MM.1S (cell line): ENCODE data around the gene LBX2.

ENCODE experiments used
- DNase-seq: peaks from one replicate; pipeline ENCODE4 v3.0.0-alpha.2; 2015
- H2AFZ ChIP-seq: fragments of 300-600 bp; sonication (generic); 2 replicates; pipeline ENCODE4 v1.6.0; 2016; ENCODE audit warnings: antibody characterized with exemption, low read length
- H3F3A ChIP-seq: fragments of 300-600 bp; sonication (generic); 2 replicates; pipeline ENCODE4 v1.6.1; 2016; ENCODE audit warnings: mild to moderate bottlenecking, antibody characterized with exemption, low read length, moderate library complexity, mixed read lengths; ENCODE audit not compliant: insufficient read depth
- H3K27ac ChIP-seq: fragments of 300-600 bp; sonication (generic); 2 replicates; pipeline ENCODE4 v1.5.1; 2016; ENCODE audit warnings: mild to moderate bottlenecking, low read length
- H3K27me3 ChIP-seq: fragments of 300-600 bp; sonication (generic); replicated peaks from 2 replicates; pipeline ENCODE4 v1.6.0; 2016; ENCODE audit warnings: low read length; ENCODE audit not compliant: insufficient read depth
- H3K36me3 ChIP-seq: fragments of 300-600 bp; sonication (generic); replicated peaks from 2 replicates; pipeline ENCODE4 v1.6.1; 2016; ENCODE audit warnings: mild to moderate bottlenecking, low read length, mixed read lengths; ENCODE audit not compliant: insufficient read depth
- H3K4me1 ChIP-seq: fragments of 300-600 bp; sonication (generic); 2 replicates; pipeline ENCODE4 v1.6.1; 2016; ENCODE audit warnings: low read length, mixed read lengths
- H3K4me2 ChIP-seq: fragments of 300-600 bp; sonication (generic); 2 replicates; pipeline ENCODE4 v1.6.0; 2016; ENCODE audit warnings: low read depth, low read length
- H3K4me3 ChIP-seq: fragments of 300-600 bp; sonication (generic); 2 replicates; pipeline ENCODE4 v1.5.1; 2016; ENCODE audit warnings: low read length, mixed read lengths
- H3K79me2 ChIP-seq: fragments of 300-600 bp; sonication (generic); 2 replicates; pipeline ENCODE4 v1.6.1; 2016; ENCODE audit warnings: mixed run types, low read length, mixed read lengths
- H3K9ac ChIP-seq: fragments of 300-600 bp; sonication (generic); 2 replicates; pipeline ENCODE4 v1.6.1; 2016; ENCODE audit warnings: low read length, mixed read lengths
- H3K9me2 ChIP-seq: fragments of 300-600 bp; sonication (generic); replicated peaks from 2 replicates; pipeline ENCODE4 v1.6.1; 2016; ENCODE audit warnings: mild to moderate bottlenecking, low read length, mixed read lengths; ENCODE audit not compliant: insufficient read depth
- H3K9me3 ChIP-seq: fragments of 300-600 bp; sonication (generic); replicated peaks from 2 replicates; pipeline ENCODE4 v1.6.1; 2016; ENCODE audit warnings: mild to moderate bottlenecking, low read length, mixed read lengths; ENCODE audit not compliant: insufficient read depth
- H4K20me1 ChIP-seq: fragments of 300-600 bp; sonication (generic); 2 replicates; pipeline ENCODE4 v1.6.1; 2016; ENCODE audit warnings: mild to moderate bottlenecking, low read length, moderate library complexity, mixed read lengths; ENCODE audit not compliant: insufficient read depth
- EZH2 ChIP-seq: fragments of 300-600 bp; sonication (generic); optimal IDR thresholded peaks from 2 replicates; pipeline ENCODE3; 2017; ENCODE audit warnings: low read depth, mild to moderate bottlenecking, antibody characterized with exemption, low read length, mixed read lengths
- EZH2phosphoT487 ChIP-seq: fragments of 300-600 bp; sonication (generic); IDR thresholded peaks from 2 replicates; pipeline ENCODE4 v1.6.1; 2018; ENCODE audit warnings: antibody characterized with exemption, low read length
- TF ChIP-seq, protein P1 (sequence below): fragments of 300-600 bp; sonication (generic); IDR thresholded peaks from 2 replicates; pipeline ENCODE4 v1.5.1; 2016; ENCODE audit warnings: antibody characterized with exemption, low read length, mixed read lengths

The LBX2 gene

DNA sequence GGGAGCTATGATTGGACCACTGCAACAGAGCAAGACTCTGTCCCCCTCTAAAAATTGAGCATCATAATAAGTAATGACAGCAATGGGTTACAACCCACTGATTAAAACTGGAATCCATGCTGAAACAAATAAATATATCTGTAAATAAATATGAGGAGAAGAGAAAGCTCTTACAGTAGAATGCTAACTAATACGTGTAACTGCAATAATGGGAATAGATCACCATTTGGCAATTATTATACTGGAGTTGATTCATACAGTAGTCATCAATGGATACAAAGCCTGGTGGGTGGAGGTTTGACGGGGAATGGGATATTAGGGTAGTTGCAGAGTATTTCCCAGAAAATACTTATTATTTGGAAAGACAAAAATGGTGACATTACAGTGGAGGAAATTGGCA, 50.6 kb downstream of the LBX2 start:
- Histone ChIP-seq H3K79me2 (no peaks in the 10 kb centered on the region), H3K9ac (no peak overlapping the region), H3K9me3 (no peaks in the 10 kb centered on the region), H3K4me1 (peaks cover 6% of the 10 kb centered on the region; the same call in 1 of the 2 replicates), H2AFZ (no peak overlapping the region), H3F3A (no peaks in the 10 kb centered on the region), H3K9me2 (no peaks in the 10 kb centered on the region), H3K36me3 (no peaks in the 10 kb centered on the region), H3K27ac (no peak overlapping the region), H4K20me1 (no peaks in the 10 kb centered on the region), H3K27me3 (peaks cover 13% of the 10 kb centered on the region), H3K4me3 (no peak overlapping the region), H3K4me2 (no peak overlapping the region)
- DNase-seq = no peak
- TF ChIP-seq, protein P1, sequence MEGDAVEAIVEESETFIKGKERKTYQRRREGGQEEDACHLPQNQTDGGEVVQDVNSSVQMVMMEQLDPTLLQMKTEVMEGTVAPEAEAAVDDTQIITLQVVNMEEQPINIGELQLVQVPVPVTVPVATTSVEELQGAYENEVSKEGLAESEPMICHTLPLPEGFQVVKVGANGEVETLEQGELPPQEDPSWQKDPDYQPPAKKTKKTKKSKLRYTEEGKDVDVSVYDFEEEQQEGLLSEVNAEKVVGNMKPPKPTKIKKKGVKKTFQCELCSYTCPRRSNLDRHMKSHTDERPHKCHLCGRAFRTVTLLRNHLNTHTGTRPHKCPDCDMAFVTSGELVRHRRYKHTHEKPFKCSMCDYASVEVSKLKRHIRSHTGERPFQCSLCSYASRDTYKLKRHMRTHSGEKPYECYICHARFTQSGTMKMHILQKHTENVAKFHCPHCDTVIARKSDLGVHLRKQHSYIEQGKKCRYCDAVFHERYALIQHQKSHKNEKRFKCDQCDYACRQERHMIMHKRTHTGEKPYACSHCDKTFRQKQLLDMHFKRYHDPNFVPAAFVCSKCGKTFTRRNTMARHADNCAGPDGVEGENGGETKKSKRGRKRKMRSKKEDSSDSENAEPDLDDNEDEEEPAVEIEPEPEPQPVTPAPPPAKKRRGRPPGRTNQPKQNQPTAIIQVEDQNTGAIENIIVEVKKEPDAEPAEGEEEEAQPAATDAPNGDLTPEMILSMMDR = no peak
- no peak for TF ChIP-seq EZH2phosphoT487
- no peak for TF ChIP-seq EZH2
